GM12878 (cell line): Measurements from ENCODE around the gene TMEM217. TPM values are rescaled to one million over a fixed set of nuclear protein-coding genes. Genes with fewer than 3 reads are reported as not detected.
"Not testable (repeated sequence)": the region's sequence is repeated elsewhere in the genome, so short reads cannot be mapped to it uniquely, and the experiment has no call there.

Source experiments
- ATAC-seq: fragments of 200-7000 bp; cut with Tn5 transposase; 3 replicates; pipeline ENCODE4 v1.9.1; 2020; ENCODE audit warnings: mild to moderate bottlenecking, moderate library complexity
- BruUV-seq: library from RNA; stranded (reverse); fragments of 400-500 nt; replicated peaks from 2 replicates; lab custom pipeline; 2021; lab: Mats Ljungman, UMichigan
- CTCF ChIA-PET: fragments of 300-600 bp; sonication (Branson Sonifier 250); formaldehyde crosslinking; extraction: SDS; loops from one replicate; lab custom pipeline; 2021; ENCODE audit warnings: inconsistent platforms; lab: Yijun Ruan, JAX
- POLR2A ChIA-PET: fragments of 350-600 bp; formaldehyde crosslinking; extraction: SDS; loops from one replicate; lab custom pipeline; 2021; ENCODE audit warnings: inconsistent platforms; lab: Charles Lee
- RAD21 ChIA-PET: fragments of 300-600 bp; sonication (Branson Sonifier 250); formaldehyde crosslinking; loops from one replicate; lab custom pipeline; 2023; ENCODE audit warnings: antibody characterized with exemption; ENCODE audit not compliant: unreplicated experiment; lab: Charles Lee
- SMC1A ChIA-PET: fragments of 300-600 bp; sonication (Branson Sonifier 250); formaldehyde crosslinking; loops from one replicate; lab custom pipeline; 2023; ENCODE audit not compliant: unreplicated experiment, uncharacterized antibody; lab: Charles Lee
- DNase-seq: peaks from one replicate; pipeline ENCODE4 v3.0.0-alpha.2; 2011; ENCODE audit warnings: low read depth, low spot score
- FAIRE-seq: peaks from 3 replicates; lab custom pipeline; 2011; peaks lifted over from hg19 to GRCh38; lab: Jason Lieb, UNC
- H2AFZ ChIP-seq: 2 replicates; pipeline ENCODE4 v1.6.0; 2011; ENCODE audit warnings: low read depth, low read length, control low read depth; ENCODE audit not compliant: control insufficient read depth
- H3K27ac ChIP-seq: 2 replicates; pipeline ENCODE4 v1.5.1; 2011; ENCODE audit warnings: control low read depth; ENCODE audit not compliant: control insufficient read depth, insufficient read depth
- H3K27me3 ChIP-seq, 2 experiments: replicated peaks in 1 of 2; 2 replicates each; pipeline versions ENCODE4 v1.6.0 to v1.6.1; 2011; ENCODE audit warnings: low read length in 1 of 2; ENCODE audit not compliant: control insufficient read depth in 2 of 2, insufficient read depth in 2 of 2
- H3K36me3 ChIP-seq, 2 experiments: 2 replicates each; pipeline ENCODE4 v1.5.1; 2011; ENCODE audit warnings: low read length in 1 of 2; ENCODE audit not compliant: control insufficient read depth in 2 of 2, insufficient read depth in 2 of 2
- H3K4me1 ChIP-seq: 2 replicates; pipeline ENCODE4 v1.6.1; 2011; ENCODE audit warnings: mild to moderate bottlenecking, low read length, moderate library complexity, mixed read lengths; ENCODE audit not compliant: control insufficient read depth, insufficient read depth
- H3K4me2 ChIP-seq: 2 replicates; pipeline ENCODE4 v1.6.0; 2011; ENCODE audit warnings: control low read depth; ENCODE audit not compliant: control insufficient read depth, insufficient read depth
- H3K4me3 ChIP-seq: fragments of 200-600 bp; sonication (generic); 2 replicates; pipeline ENCODE4 v1.5.1; 2016
- H3K79me2 ChIP-seq: 2 replicates; pipeline ENCODE4 v1.6.0; 2011; ENCODE audit warnings: low read length; ENCODE audit not compliant: control insufficient read depth, insufficient read depth
- H3K9ac ChIP-seq: 2 replicates; pipeline ENCODE4 v1.8.0; 2011; ENCODE audit warnings: low read length, control low read depth, mixed read lengths; ENCODE audit not compliant: control insufficient read depth, insufficient read depth
- H3K9me3 ChIP-seq: replicated peaks from 3 replicates; pipeline ENCODE4 v1.5.1; 2011; ENCODE audit warnings: mild to moderate bottlenecking, low read length; ENCODE audit not compliant: control insufficient read depth, insufficient read depth
- H4K20me1 ChIP-seq: 2 replicates; pipeline ENCODE4 v1.6.0; 2011; ENCODE audit not compliant: control insufficient read depth, insufficient read depth
- IRF4 ChIP-seq: IDR thresholded peaks from 2 replicates; pipeline ENCODE4 v1.6.1; 2011; ENCODE audit warnings: low read depth, low read length
- JUNB ChIP-seq: IDR thresholded peaks from 2 replicates; pipeline ENCODE4 v1.6.1; 2016; ENCODE audit warnings: antibody characterized with exemption, mild to moderate bottlenecking
- MLLT1 ChIP-seq: fragments of 450-650 bp; IDR thresholded peaks from 2 replicates; pipeline ENCODE4 v1.6.1; 2016; ENCODE audit warnings: mild to moderate bottlenecking
- MXI1 ChIP-seq: fragments of 150-350 bp; IDR thresholded peaks from 2 replicates; pipeline ENCODE4 v1.6.1; 2011; ENCODE audit warnings: low read depth, mild to moderate bottlenecking, inconsistent platforms, low read length, improper control_type of control experiment
- NR2C2 ChIP-seq: IDR thresholded peaks from 2 replicates; pipeline ENCODE4 v1.6.1; 2011; ENCODE audit warnings: borderline replicate concordance, low read depth; ENCODE audit not compliant: control insufficient read depth, insufficient read length
- NRF1 ChIP-seq: conservative IDR thresholded peaks from 2 replicates; pipeline ENCODE4 v1.6.1; 2011; ENCODE audit warnings: mild to moderate bottlenecking, low read depth, low read length, improper control_type of control experiment
- POLR2AphosphoS5 ChIP-seq: IDR thresholded peaks from 2 replicates; pipeline ENCODE4 v1.6.1; 2011; ENCODE audit warnings: mild to moderate bottlenecking, low read length, inconsistent platforms
- STAT3 ChIP-seq: IDR thresholded peaks from 2 replicates; pipeline ENCODE4 v1.6.1; 2011; ENCODE audit warnings: low read depth, low read length, improper control_type of control experiment
- ZBTB4 ChIP-seq: fragments of 450-650 bp; formaldehyde crosslinking; IDR thresholded peaks from 2 replicates; pipeline ENCODE4 v1.4.0; 2022; ENCODE audit warnings: mild to moderate bottlenecking, moderate library complexity
- WGBS: methylation state at CpG from one replicate; pipeline ENCODE4 v1.1.6; 2016; ENCODE audit warnings: low lambda C conversion rate; ENCODE audit not compliant: insufficient replicate concordance, insufficient coverage; ENCODE audit errors: missing lambda C conversion rate; 5-methylcytosine and 5-hydroxymethylcytosine counted together
- in situ Hi-C: fragments of 300-500 bp; cut with MboI; formaldehyde crosslinking; loops from 9 replicates; pipeline ENCODE4 v1.14.3; 2018; ENCODE audit warnings: mixed read lengths
- intact Hi-C: fragments of 100-400 bp; cut with micrococcal nuclease; formaldehyde crosslinking; loops from one replicate; pipeline ENCODE4 v1.14.2; 2022; ENCODE audit not compliant: unreplicated experiment
- polyA plus RNA-seq, 11 experiments: library from polyadenylated mRNA; depleted of rRNA in 4 of 11; unstranded in 6 of 11; stranded (reverse) in 5 of 11; fragments of >200 nt; fragmentation: Nextera tagmentation in 4 of 11; fragmentation: Illumina TruSeq in 1 of 11; extraction: Ambion mirVana in 4 of 11; extraction: Trizol in 1 of 11; gene quantifications; 1 replicate in 1 of 11; 2 replicates in 10 of 11; pipeline versions ENCODE4 v1.2.1 to v1.2.3, GENCODE V29; 2011 to 2016; ENCODE audit warnings: inconsistent platforms in 2 of 11, missing spikeins in 2 of 11, low read depth in 1 of 11
- total RNA-seq, 4 experiments: library from RNA; depleted of rRNA in 3 of 4; stranded (reverse); fragments of >200 nt in 3 of 4; fragmentation: Illumina TruSeq in 1 of 4; extraction: Trizol in 1 of 4; gene quantifications; 2 replicates each; pipeline versions ENCODE4 v1.2.1 to v1.2.3, GENCODE V29; 2013 to 2021

The TMEM217 gene
- total and polyA plus RNA-seq, 10 of the 15 experiments (the other 5 are each of a cell fraction or from before 2014, with no cell fraction given): 1.3 to 4.5 (median 2.3) TPM

GRCh38 chr6:37257634-37258404, at the start of gene TMEM217, which contains the start of gene TBC1D22B (continued):
- TF ChIP-seq ZBTB4 (CRISPR knock-in tag): no peak
- no peak; the same call in 1 of the 2 replicates for TF ChIP-seq MLLT1
- no peak for TF ChIP-seq NR2C2
- TF ChIP-seq STAT3: no peak
- TF ChIP-seq IRF4: 0 out of 2 replicates have a peak, but pooled peaks have one; percentile 12
- peak; percentile 86 for TF ChIP-seq POLR2AphosphoS5
- TF ChIP-seq NRF1: no peak; the same call in 1 of the 2 replicates
- TF ChIP-seq MXI1: no peak
- no peak for TF ChIP-seq JUNB

- H3K27ac ChIP-seq, FAIRE-seq, H3K4me2 ChIP-seq, H4K20me1 ChIP-seq, intact Hi-C loops, H3K9ac ChIP-seq, H3K4me1 ChIP-seq, H3K9me3 ChIP-seq, H3K4me3 ChIP-seq, H2AFZ ChIP-seq, H3K79me2 ChIP-seq, BruUV-seq, in situ Hi-C loops, ATAC-seq, H3K27me3 ChIP-seq, H3K36me3 ChIP-seq, DNase-seq: not testable (repeated sequence)
- CTCF ChIA-PET: interaction anchor here (1.1 to 8.6 kb wide), 9 partner anchors 9 to 98 kb away, joined by 3 to 112 read pairs (median 4); partner anchors contain the start of genes TBC1D22B and TMEM217
- RAD21 ChIA-PET: interaction anchor here (0.7 to 1.0 kb wide), 2 partner anchors 22 to 98 kb away, joined by 3 read pairs; no protein-coding TSS in a partner anchor
- WGBS: 99% methylated on average over 10 of the region's 10 CpGs
- SMC1A ChIA-PET: interaction anchor here (0.8 to 1.5 kb wide), 3 partner anchors 7 to 135 kb away, joined by 3 to 9 read pairs (median 4); no protein-coding TSS in a partner anchor
- POLR2A ChIA-PET: interaction anchor here (1.3 kb wide), 1 partner anchor 13 kb away, joined by 3 read pairs; no protein-coding TSS in a partner anchor
Measured at GRCh38 chr6:37307484-37307883, 49.5 kb upstream of the TMEM217 start.
